ENCODE results near the gene ZNF536.
"Not testable (repeated sequence)": the region's sequence is repeated elsewhere in the genome, so short reads cannot be mapped to it uniquely, and the experiment has no call there.

Gene ZNF536

DNA sequence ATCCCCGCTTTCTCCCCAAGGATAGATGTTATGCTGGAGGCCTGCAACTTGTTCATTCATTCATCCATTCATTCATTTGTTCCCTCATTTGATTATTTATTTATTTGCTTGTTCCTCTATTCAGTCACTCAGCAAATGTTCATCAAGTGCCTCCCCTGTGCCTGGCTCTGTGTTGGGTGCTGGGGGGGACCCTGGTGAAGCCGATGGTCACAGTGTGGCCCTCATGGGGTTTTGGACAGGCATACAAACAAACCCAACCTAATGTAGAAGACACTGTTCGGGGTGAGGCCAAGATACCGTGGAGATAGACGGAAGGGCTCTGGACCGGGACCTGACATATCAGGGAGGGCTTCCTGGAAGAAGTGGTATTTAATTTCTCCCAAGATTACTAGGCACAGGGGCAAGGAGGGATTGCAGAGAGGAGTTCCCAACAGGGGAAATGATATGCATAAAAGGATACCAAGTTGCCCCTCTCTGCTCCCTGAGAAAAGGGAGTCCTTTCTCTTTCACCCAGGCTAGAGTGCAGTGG is 58.1 kb downstream of the ZNF536 start:
- H3K36me3 Mint-ChIP-seq = no peaks in the 10 kb centered on the region
- H3K9me3 Mint-ChIP-seq = no peaks in the 10 kb centered on the region
- no peaks in the 10 kb centered on the region for H3K4me1 Mint-ChIP-seq
- no peak overlapping the region for H3K27ac Mint-ChIP-seq
- no peak overlapping the region for H3K4me3 Mint-ChIP-seq
- H3K27me3 Mint-ChIP-seq = peaks cover 1% of the 10 kb centered on the region

DNA sequence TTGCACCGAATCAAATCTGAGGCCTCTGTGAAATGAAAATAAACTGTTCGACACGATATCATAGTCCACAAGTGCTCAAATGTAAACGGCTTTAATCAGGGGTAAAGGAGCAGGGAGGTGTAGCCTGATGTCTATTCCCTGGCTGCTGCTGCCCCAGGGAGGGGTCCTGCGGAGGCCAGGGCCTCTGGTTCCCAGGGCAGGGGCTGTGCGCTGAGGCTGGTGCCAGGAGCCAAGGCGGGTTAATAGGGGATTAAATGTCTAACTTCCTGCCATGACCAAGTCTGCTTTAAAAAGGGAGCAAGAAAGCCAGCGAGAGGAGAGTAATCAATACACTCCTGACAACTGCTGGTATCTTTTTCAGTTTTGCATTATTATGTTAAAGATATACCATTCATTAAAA is 59.4 kb downstream of the ZNF536 start:
- no peak overlapping the region for H3K27ac Mint-ChIP-seq
- H3K36me3 Mint-ChIP-seq = no peaks in the 10 kb centered on the region
- no peak overlapping the region for H3K4me3 Mint-ChIP-seq
- H3K27me3 Mint-ChIP-seq = peaks cover 1% of the 10 kb centered on the region
- H3K4me1 Mint-ChIP-seq = no peaks in the 10 kb centered on the region
- no peaks in the 10 kb centered on the region for H3K9me3 Mint-ChIP-seq

DNA sequence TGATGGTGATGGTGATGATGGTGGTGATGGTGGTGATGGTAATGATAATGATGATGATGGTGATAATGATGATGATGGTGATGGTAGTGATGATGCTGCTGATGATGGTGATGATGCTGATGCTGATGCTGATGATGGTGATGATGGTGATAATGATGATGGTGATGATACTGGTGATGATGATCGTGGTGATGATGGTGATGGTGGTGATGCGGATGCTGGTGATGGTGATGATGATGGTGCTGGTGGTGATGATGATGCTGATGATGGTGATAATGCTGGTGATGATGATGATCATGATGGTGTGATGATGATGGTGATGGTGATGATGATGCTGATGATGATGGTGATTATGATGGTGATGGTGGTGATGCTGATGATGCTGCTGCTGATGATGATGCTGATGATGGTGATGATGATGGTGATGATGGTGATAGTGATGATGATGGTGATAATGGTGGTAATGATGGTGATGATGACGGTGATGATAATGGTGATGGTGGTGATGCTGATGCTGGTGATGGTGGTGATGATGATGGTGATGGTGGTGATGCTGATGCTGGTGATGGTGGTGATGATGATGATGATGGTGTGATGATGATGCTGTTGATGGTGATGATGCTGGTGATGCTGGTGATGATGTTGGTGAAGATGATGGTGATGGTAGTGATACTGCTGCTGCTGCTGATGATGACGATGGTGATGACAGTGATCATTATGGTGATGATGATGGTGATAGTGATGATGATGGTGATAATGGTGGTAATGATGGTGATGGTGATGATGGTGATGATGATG is 62.8 kb downstream of the ZNF536 start:
- no peak overlapping the region for H3K27ac Mint-ChIP-seq
- H3K4me1 Mint-ChIP-seq = no peaks in the 10 kb centered on the region
- H3K27me3 Mint-ChIP-seq = no peaks in the 10 kb centered on the region
- no peak overlapping the region for H3K4me3 Mint-ChIP-seq
- no peaks in the 10 kb centered on the region for H3K9me3 Mint-ChIP-seq
- H3K36me3 Mint-ChIP-seq = no peaks in the 10 kb centered on the region

DNA sequence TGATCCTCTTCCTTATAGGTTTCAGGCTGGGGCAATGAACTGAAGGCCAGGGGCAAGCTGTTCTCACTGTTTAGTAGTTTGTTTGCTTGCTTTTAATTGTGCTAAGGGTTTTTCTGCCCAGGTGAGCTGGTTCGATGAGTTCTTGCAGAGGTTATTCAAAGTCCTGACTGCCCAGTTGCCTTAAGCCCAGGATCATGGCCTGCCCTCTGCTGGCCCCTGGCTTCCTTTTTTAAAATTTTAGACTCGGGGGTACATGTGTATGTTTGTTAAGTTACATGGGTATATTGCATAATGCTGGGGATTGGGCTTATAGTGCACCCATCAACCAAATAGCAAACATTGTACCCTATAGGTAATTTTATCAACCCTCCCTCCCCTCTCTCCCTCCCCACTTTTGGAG is 65.7 kb downstream of the ZNF536 start:
- Mint-ChIP-seq H3K27ac (no peak overlapping the region), H3K36me3 (no peaks in the 10 kb centered on the region), H3K27me3 (peaks cover 7% of the 10 kb centered on the region)

DNA sequence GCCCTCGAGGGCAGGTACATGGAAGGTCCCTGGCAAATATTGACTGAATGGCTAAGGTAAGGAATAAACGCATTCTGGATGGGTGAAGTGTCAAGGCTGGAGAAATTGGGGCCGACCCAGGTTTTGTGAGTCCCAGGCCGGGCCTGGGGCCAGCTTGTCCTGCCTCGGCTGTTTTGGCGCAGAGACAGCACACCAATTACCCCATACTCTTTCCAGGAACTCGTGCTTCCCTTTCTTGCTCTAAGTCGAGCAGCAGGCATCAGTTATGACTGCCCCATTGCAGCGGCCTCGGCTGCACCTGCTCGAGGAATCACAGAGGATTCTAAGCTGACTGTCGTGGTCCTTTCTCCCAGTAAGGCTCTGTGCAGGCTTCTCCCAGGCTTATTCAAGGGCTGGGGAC is 67.1 kb downstream of the ZNF536 start:
- Mint-ChIP-seq H3K36me3 (no peaks in the 10 kb centered on the region), H3K4me1 (no peaks in the 10 kb centered on the region), H3K27ac (no peak overlapping the region), H3K9me3 (no peaks in the 10 kb centered on the region), H3K27me3 (peaks cover 7% of the 10 kb centered on the region), H3K4me3 (no peak overlapping the region)

More for the DNA sequence above, 65.7 kb downstream of the ZNF536 start:
- H3K4me1 Mint-ChIP-seq = no peaks in the 10 kb centered on the region
- no peaks in the 10 kb centered on the region for H3K9me3 Mint-ChIP-seq
- H3K4me3 Mint-ChIP-seq = no peak overlapping the region

DNA sequence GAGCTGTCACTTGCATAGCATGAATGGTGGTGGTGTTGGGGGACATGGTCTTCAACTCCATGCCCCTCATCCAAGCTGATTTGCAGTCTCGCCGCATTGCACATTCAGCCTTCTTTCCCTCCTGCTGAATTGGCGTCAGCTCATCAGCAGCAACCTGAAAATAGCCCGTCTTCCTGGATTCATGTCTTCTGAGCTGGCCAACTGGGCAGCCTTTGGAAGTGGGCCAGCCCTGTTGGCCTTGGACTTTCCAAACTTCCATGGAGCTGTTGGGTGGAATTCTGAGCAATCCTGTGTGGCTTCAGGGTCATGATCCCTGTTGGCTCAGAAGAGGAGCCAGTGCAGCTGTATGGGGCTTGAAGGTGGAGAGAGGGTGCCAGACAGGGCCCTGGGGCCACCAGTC is 68.8 kb downstream of the ZNF536 start:
- Mint-ChIP-seq H3K4me3 (no peak overlapping the region), H3K36me3 (no peaks in the 10 kb centered on the region), H3K4me1 (no peaks in the 10 kb centered on the region), H3K27ac (no peak overlapping the region), H3K9me3 (no peaks in the 10 kb centered on the region), H3K27me3 (peaks cover 7% of the 10 kb centered on the region)

DNA sequence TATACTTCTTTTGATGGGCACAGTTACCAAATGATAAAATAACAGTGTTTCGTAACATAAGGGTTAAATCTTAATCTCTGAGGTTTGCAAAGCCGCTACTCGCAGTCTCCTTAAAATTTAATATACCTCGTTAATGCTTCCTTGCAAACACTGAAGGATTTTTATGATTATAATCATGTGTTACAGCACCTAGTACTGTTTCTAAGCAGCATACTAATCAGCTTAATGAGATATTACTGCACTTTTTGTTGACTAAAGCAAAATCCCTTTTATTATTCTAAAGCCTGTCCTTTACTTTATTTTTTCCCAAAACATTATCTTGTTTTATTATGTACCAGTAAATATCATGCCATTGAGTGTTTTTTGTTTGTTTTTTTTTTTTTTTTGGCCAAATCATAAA is 70.5 kb downstream of the ZNF536 start:
- H3K4me1 Mint-ChIP-seq = no peaks in the 10 kb centered on the region

DNA sequence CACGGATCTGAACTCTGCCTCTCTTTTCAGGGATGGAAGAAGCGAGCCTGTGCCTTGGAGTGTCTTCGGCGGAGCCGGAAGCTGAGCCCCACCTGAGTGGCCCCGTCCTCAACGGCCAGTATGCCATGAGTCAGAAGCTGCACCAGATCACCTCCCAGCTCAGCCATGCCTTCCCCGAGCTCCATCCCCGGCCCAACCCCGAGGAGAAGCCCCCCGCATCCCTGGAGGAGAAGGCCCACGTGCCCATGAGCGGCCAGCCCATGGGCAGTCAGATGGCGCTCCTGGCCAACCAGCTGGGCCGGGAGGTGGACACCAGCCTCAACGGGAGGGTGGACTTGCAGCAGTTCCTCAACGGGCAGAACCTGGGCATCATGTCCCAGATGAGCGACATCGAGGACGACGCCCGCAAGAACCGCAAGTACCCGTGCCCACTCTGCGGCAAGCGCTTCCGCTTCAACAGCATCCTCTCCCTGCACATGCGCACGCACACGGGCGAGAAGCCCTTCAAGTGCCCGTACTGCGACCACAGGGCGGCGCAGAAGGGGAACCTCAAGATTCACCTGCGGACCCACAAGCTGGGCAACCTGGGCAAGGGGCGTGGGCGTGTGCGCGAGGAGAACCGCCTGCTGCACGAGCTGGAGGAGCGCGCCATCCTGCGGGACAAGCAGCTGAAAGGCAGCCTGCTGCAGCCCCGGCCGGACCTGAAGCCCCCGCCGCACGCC is 71.5 kb downstream of the ZNF536 start:
- H3K4me3 Mint-ChIP-seq = no peak overlapping the region
- H3K36me3 Mint-ChIP-seq = no peaks in the 10 kb centered on the region
- no peaks in the 10 kb centered on the region for H3K9me3 Mint-ChIP-seq
- no peaks in the 10 kb centered on the region for H3K4me1 Mint-ChIP-seq
- peaks cover 7% of the 10 kb centered on the region for H3K27me3 Mint-ChIP-seq
- H3K27ac Mint-ChIP-seq = no peak overlapping the region

More for the DNA sequence above, 70.5 kb downstream of the ZNF536 start:
- no peak overlapping the region for H3K4me3 Mint-ChIP-seq
- H3K9me3 Mint-ChIP-seq = no peaks in the 10 kb centered on the region
- H3K36me3 Mint-ChIP-seq = no peaks in the 10 kb centered on the region
- H3K27me3 Mint-ChIP-seq = peaks cover 7% of the 10 kb centered on the region
- no peak overlapping the region for H3K27ac Mint-ChIP-seq

DNA sequence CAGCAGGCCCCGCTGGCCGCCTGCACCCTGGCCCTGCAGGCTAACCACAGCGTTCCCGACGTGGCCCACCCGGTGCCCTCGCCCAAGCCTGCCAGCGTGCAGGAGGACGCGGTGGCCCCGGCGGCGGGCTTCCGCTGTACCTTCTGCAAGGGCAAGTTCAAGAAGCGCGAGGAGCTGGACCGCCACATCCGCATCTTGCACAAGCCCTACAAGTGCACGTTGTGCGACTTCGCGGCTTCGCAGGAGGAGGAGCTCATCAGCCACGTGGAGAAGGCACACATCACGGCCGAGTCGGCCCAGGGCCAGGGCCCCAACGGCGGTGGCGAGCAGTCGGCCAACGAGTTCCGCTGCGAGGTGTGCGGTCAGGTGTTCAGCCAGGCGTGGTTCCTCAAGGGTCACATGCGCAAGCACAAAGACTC is 72.1 kb downstream of the ZNF536 start:
- Mint-ChIP-seq H3K9me3 (no peaks in the 10 kb centered on the region), H3K4me3 (no peak overlapping the region), H3K27ac (no peak overlapping the region), H3K36me3 (no peaks in the 10 kb centered on the region), H3K27me3 (peaks cover 7% of the 10 kb centered on the region), H3K4me1 (no peaks in the 10 kb centered on the region)

DNA sequence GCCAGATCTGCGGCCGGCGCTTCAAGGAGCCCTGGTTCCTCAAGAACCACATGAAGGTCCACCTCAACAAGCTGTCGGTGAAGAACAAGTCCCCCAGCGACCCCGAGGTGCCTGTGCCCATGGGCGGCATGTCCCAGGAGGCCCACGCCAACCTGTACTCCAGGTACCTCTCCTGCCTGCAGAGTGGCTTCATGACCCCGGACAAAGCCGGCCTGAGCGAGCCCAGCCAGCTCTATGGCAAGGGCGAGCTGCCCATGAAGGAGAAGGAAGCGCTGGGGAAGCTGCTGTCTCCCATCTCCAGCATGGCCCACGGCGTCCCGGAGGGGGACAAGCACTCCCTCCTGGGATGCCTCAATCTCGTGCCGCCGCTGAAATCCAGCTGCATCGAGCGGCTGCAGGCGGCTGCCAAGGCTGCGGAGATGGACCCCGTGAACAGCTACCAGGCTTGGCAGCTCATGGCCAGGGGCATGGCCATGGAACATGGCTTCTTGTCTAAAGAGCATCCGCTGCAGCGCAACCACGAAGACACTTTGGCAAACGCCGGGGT is 72.6 kb downstream of the ZNF536 start:
- H3K27ac Mint-ChIP-seq = no peak overlapping the region
- H3K9me3 Mint-ChIP-seq = no peaks in the 10 kb centered on the region
- H3K36me3 Mint-ChIP-seq = no peaks in the 10 kb centered on the region
- peaks cover 7% of the 10 kb centered on the region for H3K27me3 Mint-ChIP-seq
- H3K4me1 Mint-ChIP-seq = no peaks in the 10 kb centered on the region
- H3K4me3 Mint-ChIP-seq = no peak overlapping the region

DNA sequence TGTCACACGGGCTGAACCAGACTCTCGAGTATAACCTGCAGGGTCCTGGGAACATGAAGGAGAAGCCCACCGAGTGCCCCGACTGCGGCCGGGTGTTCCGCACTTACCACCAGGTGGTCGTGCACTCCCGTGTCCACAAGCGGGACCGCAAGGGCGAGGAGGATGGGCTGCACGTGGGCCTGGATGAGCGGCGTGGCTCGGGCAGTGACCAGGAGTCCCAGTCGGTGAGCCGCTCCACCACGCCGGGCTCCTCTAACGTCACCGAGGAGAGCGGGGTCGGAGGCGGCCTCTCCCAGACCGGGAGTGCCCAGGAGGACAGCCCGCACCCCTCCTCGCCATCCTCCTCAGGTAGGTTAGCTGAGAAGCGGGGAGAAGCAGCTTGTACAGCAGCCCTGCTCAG is 73.2 kb downstream of the ZNF536 start:
- H3K27ac Mint-ChIP-seq = no peak overlapping the region
- H3K9me3 Mint-ChIP-seq = no peaks in the 10 kb centered on the region
- no peak overlapping the region for H3K4me3 Mint-ChIP-seq
- H3K36me3 Mint-ChIP-seq = no peaks in the 10 kb centered on the region
- H3K4me1 Mint-ChIP-seq = peaks cover 4% of the 10 kb centered on the region
- H3K27me3 Mint-ChIP-seq = peaks cover 7% of the 10 kb centered on the region

DNA sequence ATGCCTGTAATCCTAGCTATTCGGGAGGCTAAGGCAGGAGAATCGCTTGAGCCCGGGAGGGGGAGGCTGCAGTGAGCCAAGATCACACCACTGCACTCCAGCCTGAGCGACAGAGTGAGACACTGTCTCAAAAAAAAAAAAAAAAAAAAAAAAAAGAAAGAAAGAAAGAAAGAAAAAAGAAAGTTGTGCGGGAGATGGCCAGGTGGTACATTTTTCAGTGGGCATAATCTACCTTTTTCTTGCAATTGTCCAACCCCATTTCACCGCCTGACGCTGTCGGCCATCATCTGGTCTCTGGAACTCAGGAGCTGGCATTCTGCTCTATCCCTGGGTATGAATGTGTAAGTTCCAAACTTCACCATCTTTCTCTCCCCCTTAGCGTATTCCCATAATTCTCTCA is 73.9 kb downstream of the ZNF536 start:
- H3K27me3 Mint-ChIP-seq, H3K4me3 Mint-ChIP-seq, H3K9me3 Mint-ChIP-seq, H3K4me1 Mint-ChIP-seq, H3K36me3 Mint-ChIP-seq, H3K27ac Mint-ChIP-seq: not testable (repeated sequence)

DNA sequence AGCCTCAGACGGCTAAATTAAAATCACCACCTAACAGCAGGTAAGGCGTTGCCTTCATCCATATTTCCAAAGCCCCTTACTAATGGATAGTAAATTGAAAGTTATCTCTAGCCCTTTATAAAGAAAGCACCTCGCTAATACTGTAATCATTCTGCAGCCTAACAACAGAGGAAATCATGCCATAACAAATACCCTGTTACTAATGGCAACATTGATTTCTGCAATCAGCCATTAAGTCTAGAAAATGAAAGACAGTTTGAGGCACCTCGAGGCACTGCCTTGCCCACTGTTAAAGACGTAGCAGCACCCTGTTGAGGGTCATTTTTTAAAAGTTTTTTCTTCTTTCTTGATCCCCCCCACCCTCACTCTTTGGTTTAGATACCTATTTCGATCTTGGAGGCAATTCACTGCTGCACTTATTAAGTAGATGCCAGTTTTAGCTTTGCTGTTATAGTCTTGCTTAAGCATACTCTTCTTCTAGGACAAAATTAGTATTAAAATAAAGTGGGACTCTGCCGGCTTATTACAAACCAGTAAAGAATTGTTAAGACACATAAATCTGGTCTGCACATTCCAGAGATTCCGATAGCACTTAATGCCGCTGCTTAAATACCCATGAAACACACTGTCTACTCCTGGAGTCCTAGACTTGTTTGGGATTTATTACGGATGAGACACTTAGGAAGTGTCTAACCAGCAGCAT is 74.8 kb downstream of the ZNF536 start:
- Mint-ChIP-seq H3K27me3 (no peaks in the 10 kb centered on the region), H3K27ac (no peak overlapping the region), H3K4me1 (peaks cover 4% of the 10 kb centered on the region), H3K36me3 (no peaks in the 10 kb centered on the region), H3K9me3 (no peaks in the 10 kb centered on the region), H3K4me3 (no peak overlapping the region)

DNA sequence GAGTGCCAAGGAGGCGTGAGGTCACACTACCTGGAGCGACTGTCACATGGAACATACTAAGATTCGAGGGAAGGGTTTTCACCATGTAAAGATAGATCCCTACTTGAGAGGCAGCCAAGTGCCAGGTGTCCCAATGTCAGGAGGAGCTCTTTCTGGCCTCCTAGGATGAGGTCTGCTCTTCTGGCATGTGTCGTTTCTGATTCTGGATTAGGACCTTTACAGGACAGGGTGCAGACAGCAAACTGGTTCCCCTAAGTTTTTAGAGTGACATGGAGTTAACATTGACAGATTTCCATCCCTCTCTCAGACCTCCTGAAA is 75.3 kb downstream of the ZNF536 start:
- H3K9me3 Mint-ChIP-seq = no peaks in the 10 kb centered on the region

DNA sequence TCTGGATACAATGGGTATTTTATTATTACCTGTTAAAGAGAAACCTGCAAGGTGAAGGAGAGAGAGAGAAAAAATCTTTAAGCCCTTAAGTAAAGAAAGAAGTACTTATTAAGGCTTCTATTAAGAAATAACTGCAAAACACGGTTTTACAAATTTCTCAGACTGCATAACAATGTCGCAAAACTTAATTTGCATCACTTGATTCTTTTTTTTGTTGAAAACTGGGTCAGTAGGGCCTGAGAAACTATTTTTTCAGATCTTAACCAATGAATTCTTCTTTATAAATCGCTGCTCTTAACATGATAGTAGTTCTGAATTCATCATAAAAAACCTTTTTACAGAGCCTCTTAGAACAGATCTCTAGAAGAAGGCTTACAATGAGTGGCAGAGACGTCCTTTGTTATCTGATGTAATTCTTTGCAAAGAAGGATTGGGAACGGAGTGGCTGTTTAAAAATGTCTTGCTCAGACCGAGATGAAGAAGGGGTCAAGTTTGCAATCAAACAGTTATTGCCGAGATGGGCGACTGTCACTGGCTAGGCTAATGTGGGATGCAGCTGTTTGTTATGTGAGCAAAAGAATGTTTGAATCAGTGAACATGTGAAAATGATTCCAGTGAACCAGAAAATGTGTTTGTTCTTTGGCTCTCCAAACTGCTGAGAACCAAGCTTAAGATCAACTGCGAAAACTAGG is 76.3 kb downstream of the ZNF536 start:
- Mint-ChIP-seq H3K27ac (no peak overlapping the region), H3K27me3 (no peaks in the 10 kb centered on the region), H3K4me3 (no peak overlapping the region), H3K4me1 (peaks cover 4% of the 10 kb centered on the region), H3K9me3 (no peaks in the 10 kb centered on the region), H3K36me3 (no peaks in the 10 kb centered on the region)

More for the DNA sequence above, 75.3 kb downstream of the ZNF536 start:
- Mint-ChIP-seq H3K27ac (no peak overlapping the region), H3K36me3 (no peaks in the 10 kb centered on the region), H3K4me1 (peaks cover 4% of the 10 kb centered on the region), H3K4me3 (no peak overlapping the region), H3K27me3 (no peaks in the 10 kb centered on the region)
